ENCODE measurements around the gene SLC35E2B. TPM values are rescaled to one million over a fixed set of nuclear protein-coding genes. Genes with fewer than 3 reads are reported as not detected.

Gene SLC35E2B
- total and polyA plus RNA-seq, 7 donors, result 9.5 to 78.1 (median 27.2) TPM

DNA sequence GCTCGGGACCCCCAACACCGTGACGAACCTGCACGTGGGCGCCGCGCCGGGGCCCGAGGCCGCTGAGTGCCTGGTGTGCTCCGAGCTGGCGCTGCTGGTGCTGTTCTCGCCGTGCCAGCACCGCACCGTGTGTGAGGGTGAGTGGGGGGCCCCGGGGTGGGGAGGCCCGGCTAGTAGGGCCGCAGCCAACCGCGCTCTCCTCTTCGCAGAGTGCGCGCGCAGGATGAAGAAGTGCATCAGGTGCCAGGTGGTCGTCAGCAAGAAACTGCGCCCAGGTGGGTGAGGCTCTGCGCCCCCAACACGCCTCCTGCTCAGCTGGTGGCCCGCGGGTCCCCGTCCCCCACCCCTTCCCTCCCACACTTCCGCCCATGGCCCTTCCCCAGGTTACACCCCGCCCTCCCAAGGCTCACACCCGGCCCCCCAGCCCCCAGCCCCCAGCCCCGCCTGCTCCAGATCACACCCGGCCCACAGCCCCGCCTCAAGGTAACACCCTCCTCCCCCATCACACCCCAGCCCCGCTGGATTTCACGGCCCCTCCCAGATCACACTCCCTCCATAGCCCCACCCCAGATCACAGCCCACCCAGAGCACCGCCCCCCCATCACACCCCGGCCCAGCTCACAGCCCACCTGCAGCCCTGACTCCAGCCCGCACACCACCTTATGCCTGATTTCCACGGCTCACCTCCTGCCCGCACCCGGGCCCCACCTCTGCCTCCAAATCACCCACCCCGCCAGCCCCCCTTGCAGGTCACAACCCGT is 63.0 kb downstream of the SLC35E2B start:
- H3K27me3 ChIP-seq, result peaks cover 17 to 40% (median 36%) of the 10 kb centered on the region in 3 donors
- peak; percentile 71 for DNase-seq
- peaks cover 0 to 25% (median 20%) of the 10 kb centered on the region in 4 donors for H3K4me1 ChIP-seq
- H3K36me3 ChIP-seq, result peaks cover 0 to 34% (median 10%) of the 10 kb centered on the region in 4 donors
- H3K4me3 ChIP-seq, result no peak overlapping the region
- peak overlapping the region in 1 of 4 donors; percentile 78 for H3K27ac ChIP-seq
- intact Hi-C loops (cut with DNase I), result no loop called here
- TF ChIP-seq POLR2AphosphoS5 (IDR thresholded peaks at IDR 0.05) (no peak), POLR2A (IDR thresholded peaks at IDR 0.05) (no peak), EP300 (IDR thresholded peaks at IDR 0.05) (no peak)
- TF ChIP-seq, protein P1, sequence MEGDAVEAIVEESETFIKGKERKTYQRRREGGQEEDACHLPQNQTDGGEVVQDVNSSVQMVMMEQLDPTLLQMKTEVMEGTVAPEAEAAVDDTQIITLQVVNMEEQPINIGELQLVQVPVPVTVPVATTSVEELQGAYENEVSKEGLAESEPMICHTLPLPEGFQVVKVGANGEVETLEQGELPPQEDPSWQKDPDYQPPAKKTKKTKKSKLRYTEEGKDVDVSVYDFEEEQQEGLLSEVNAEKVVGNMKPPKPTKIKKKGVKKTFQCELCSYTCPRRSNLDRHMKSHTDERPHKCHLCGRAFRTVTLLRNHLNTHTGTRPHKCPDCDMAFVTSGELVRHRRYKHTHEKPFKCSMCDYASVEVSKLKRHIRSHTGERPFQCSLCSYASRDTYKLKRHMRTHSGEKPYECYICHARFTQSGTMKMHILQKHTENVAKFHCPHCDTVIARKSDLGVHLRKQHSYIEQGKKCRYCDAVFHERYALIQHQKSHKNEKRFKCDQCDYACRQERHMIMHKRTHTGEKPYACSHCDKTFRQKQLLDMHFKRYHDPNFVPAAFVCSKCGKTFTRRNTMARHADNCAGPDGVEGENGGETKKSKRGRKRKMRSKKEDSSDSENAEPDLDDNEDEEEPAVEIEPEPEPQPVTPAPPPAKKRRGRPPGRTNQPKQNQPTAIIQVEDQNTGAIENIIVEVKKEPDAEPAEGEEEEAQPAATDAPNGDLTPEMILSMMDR (IDR thresholded peaks at IDR 0.05), result no peak
- no peaks in the 10 kb centered on the region for H3K9me3 ChIP-seq
- 42 to 73% methylated on average over 48 of the region's 48 CpGs for WGBS, 2 donors

DNA sequence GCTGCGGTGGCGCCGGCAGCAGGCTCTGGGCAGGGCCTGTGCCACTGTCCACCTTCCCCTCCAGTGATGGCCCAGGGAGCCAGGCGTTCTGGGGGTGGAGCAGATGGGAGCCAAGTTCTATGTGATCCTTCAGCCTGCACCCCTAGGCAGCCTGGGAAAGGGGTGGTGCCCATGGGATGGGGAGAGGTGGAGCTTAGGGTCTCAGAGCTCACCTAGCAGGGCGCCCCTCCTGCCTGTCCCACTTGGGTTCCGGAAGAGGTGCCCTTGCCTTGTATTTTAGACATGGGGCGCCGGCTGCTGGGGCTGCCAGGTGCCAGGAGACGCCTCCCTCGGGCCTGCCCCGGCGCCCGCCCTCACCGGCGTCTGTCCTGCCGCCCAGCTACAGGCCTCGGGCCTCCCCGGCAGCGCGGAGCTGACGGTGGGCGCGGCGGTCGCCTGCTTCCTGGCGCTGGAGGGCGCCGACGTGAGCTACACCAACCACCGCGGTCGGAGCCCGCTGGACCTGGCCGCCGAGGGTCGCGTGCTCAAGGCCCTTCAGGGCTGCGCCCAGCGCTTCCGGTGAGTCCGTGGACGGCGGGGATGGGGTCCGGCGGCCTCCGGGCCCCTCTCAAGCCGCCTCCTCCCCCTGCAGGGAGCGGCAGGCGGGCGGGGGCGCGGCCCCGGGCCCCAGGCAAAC is 63.7 kb downstream of the SLC35E2B start:
- 51 to 85% methylated on average over 53 of the region's 53 CpGs for WGBS, 2 donors
- H3K4me3 ChIP-seq, result no peak overlapping the region

DNA sequence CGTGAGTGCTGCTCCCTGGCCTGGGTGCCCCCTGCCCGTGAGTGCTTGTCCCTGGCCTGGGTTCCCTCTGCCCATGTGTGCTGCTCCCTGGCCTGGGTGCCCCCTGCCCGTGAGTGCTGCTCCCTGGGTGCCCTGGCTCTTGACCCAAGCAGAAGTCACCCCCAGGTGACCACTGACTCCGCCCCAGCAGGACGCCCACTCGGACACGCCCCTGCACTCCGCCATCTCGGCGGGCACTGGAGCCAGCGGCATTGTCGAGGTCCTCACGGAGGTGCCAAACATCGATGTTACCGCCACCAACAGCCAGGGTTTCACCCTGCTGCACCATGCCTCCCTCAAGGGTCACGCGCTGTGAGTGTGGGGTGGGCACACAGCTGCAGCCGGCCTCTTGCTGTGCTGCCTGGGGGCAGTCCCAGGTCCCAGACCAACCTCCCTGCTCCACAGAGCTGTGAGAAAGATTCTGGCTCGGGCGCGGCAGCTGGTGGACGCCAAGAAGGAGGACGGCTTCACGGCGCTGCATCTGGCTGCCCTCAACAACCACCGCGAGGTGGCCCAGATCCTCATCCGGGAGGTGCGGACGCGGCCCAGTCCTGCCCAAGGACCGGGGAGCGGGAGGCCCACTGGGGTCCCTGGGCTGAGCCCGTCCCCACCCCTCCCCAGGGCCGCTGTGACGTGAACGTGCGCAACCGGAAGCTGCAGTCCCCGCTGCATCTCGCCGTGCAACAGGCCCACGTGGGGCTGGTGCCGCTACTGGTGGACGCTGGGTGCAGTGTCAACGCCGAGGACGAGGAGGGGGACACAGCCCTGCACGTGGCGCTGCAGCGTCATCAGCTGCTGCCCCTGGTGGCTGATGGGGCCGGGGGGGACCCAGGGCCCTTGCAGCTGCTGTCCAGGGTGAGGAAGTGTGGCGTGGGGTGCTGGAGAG is 64.5 kb downstream of the SLC35E2B start:
- DNase-seq, result peak; percentile 65
- intact Hi-C loops (cut with DNase I), result no loop called here
- TF ChIP-seq POLR2AphosphoS5 (IDR thresholded peaks at IDR 0.05) (no peak), EP300 (IDR thresholded peaks at IDR 0.05) (no peak), POLR2A (IDR thresholded peaks at IDR 0.05) (no peak)
- TF ChIP-seq, protein P1 (IDR thresholded peaks at IDR 0.05), result no peak
- 90 to 94% methylated on average over 53 of the region's 53 CpGs for WGBS, 2 donors
- Histone ChIP-seq H3K4me3 (no peak overlapping the region), H3K36me3 (peaks cover 0 to 43% (median 10%) of the 10 kb centered on the region in 4 donors), H3K27ac (no peak overlapping the region), H3K27me3 (peaks cover 17 to 40% (median 36%) of the 10 kb centered on the region in 3 donors), H3K4me1 (peaks cover 0 to 25% (median 20%) of the 10 kb centered on the region in 4 donors), H3K9me3 (no peaks in the 10 kb centered on the region)

More for the DNA sequence above, 63.7 kb downstream of the SLC35E2B start:
- no peaks in the 10 kb centered on the region for H3K9me3 ChIP-seq
- TF ChIP-seq EP300 (IDR thresholded peaks at IDR 0.05) (no peak), POLR2A (IDR thresholded peaks at IDR 0.05) (no peak), POLR2AphosphoS5 (IDR thresholded peaks at IDR 0.05) (no peak)
- TF ChIP-seq, protein P1 (IDR thresholded peaks at IDR 0.05), result no peak
- H3K27ac ChIP-seq, result no peak overlapping the region
- H3K36me3 ChIP-seq, result peaks cover 0 to 42% (median 10%) of the 10 kb centered on the region in 4 donors
- peak; percentile 60 for DNase-seq
- peaks cover 0 to 25% (median 20%) of the 10 kb centered on the region in 4 donors for H3K4me1 ChIP-seq
- H3K27me3 ChIP-seq, result peaks cover 17 to 40% (median 36%) of the 10 kb centered on the region in 3 donors
- intact Hi-C loops (cut with DNase I), result no loop called here

- no peak overlapping the region for H3K27ac ChIP-seq
- WGBS, 2 donors, result 14 to 67% methylated on average over 37 of the region's 37 CpGs
- H3K27me3 ChIP-seq, result peaks cover 17 to 40% (median 36%) of the 10 kb centered on the region in 3 donors
- TF ChIP-seq, protein P1 (IDR thresholded peaks at IDR 0.05), result no peak
- no peak for TF ChIP-seq EP300 (IDR thresholded peaks at IDR 0.05)
- peak in 1 of 2 donors; percentile 31 for TF ChIP-seq POLR2A (IDR thresholded peaks at IDR 0.05)
- TF ChIP-seq POLR2AphosphoS5 (IDR thresholded peaks at IDR 0.05), result peak in 1 of 4 donors; percentile 22
- H3K9me3 ChIP-seq, result no peaks in the 10 kb centered on the region
- H3K4me3 ChIP-seq, result no peak overlapping the region
- peaks cover 0 to 25% (median 20%) of the 10 kb centered on the region in 4 donors for H3K4me1 ChIP-seq
- intact Hi-C loops (cut with DNase I), result no loop called here
- peaks cover 0 to 43% (median 10%) of the 10 kb centered on the region in 4 donors for H3K36me3 ChIP-seq
- DNase-seq, result peak; percentile 62
Observed at GRCh38 chr1:1627261-1627828, 65.2 kb downstream of the SLC35E2B start.

Measured in sigmoid colon (tissue), 7 donors.